Parathyroid adenoma (tissue), 2 donors: ENCODE measurements around the gene LRRC23.

Source experiments
- H2AFZ ChIP-seq: fragments of 300-600 bp; sonication (generic); one replicate; pipeline ENCODE4 v1.7.0; 2017; ENCODE audit warnings: antibody characterized with exemption, mild to moderate bottlenecking
- H3K27ac ChIP-seq: fragments of 300-600 bp; sonication (generic); one replicate; pipeline ENCODE4 v1.7.0; 2017
- H3K27me3 ChIP-seq: fragments of 300-600 bp; sonication (generic); one replicate; pipeline ENCODE4 v1.7.0; 2017; ENCODE audit warnings: low read length; ENCODE audit not compliant: control insufficient read depth, insufficient read depth
- H3K36me3 ChIP-seq: fragments of 300-600 bp; sonication (generic); one replicate; pipeline ENCODE4 v1.7.0; 2017; ENCODE audit warnings: low read length; ENCODE audit not compliant: control insufficient read depth, insufficient read depth
- H3K4me1 ChIP-seq: fragments of 300-600 bp; sonication (generic); one replicate; pipeline ENCODE4 v1.7.0; 2017; ENCODE audit warnings: control low read depth
- H3K4me2 ChIP-seq: fragments of 300-600 bp; sonication (generic); one replicate; pipeline ENCODE4 v1.7.0; 2017; ENCODE audit warnings: low read length
- H3K4me3 ChIP-seq: fragments of 300-600 bp; sonication (generic); one replicate; pipeline ENCODE4 v1.7.0; 2017; ENCODE audit warnings: low read depth, low read length
- H3K79me2 ChIP-seq: fragments of 300-600 bp; sonication (generic); one replicate; pipeline ENCODE4 v1.7.0; 2017; ENCODE audit warnings: control low read depth
- H3K9ac ChIP-seq: fragments of 300-600 bp; sonication (generic); one replicate; pipeline ENCODE4 v1.7.0; 2017; ENCODE audit warnings: mild to moderate bottlenecking
- H3K9me3 ChIP-seq: fragments of 300-600 bp; sonication (generic); one replicate; pipeline ENCODE4 v1.7.0; 2017; ENCODE audit warnings: low read length; ENCODE audit not compliant: control insufficient read depth
- CTCF ChIP-seq: fragments of 300-600 bp; sonication (generic); IDR thresholded peaks from one replicate; pipeline ENCODE4 v1.7.0; 2017; ENCODE audit warnings: antibody characterized with exemption, mild to moderate bottlenecking
- donor health status: primary hyperparathyroidism.

LRRC23 gene

DNA sequence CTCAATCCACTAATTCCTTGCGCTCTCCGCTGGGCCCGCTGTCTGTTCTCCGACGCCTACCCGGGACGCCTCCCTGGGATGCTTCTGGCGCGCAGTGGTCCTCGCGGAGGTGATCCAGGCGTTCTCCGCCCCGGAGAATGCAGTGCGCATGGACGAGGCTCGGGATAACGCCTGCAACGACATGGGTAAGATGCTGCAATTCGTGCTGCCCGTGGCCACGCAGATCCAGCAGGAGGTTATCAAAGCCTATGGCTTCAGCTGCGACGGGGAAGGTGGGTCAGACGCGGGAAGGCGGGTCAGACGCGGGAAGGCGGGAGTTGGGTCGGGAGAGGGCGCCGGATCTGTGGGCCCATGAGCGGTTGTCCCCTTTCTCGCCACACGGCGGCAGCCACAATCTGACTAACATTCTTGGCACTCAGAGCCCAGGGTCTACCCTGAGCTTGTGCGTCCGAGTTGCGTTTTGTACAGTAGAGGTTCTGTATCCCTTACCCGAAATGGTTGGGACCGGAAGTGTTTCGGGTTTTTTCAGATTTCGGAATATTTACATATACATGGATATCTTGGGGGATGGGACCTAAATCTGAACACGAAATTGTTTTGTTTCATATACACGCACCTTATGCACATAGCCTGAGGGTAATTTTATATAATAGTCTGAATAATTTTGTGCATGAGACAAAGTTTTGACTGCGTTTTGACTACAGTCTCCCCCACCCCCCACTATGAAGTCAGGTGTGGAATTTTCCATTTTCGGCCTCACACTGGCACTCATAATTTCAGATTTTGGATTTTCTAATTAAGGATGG, 40.0 kb downstream of the LRRC23 start:
- peak overlapping the region; percentile 92 for H3K27ac ChIP-seq
- peaks cover 22% of the 10 kb centered on the region for H3K4me1 ChIP-seq
- no peaks in the 10 kb centered on the region for H3K36me3 ChIP-seq

GRCh38 chr12:6945613-6946012, 41.0 kb downstream of the LRRC23 start:
- H3K27me3 ChIP-seq, result no peaks in the 10 kb centered on the region
- H3K4me1 ChIP-seq, result peaks cover 22% of the 10 kb centered on the region
- H3K36me3 ChIP-seq, result no peaks in the 10 kb centered on the region
- H3K9me3 ChIP-seq, result no peaks in the 10 kb centered on the region
- peak overlapping the region; percentile 92 for H3K27ac ChIP-seq
- no peaks in the 10 kb centered on the region for H3K79me2 ChIP-seq
- no peak overlapping the region for H3K9ac ChIP-seq
- H3K4me3 ChIP-seq, result peak overlapping the region; percentile 56
- no peak for TF ChIP-seq CTCF
- peak overlapping the region; percentile 85 for H2AFZ ChIP-seq
- H3K4me2 ChIP-seq, result peak overlapping the region; percentile 56

More for the DNA sequence above, 40.0 kb downstream of the LRRC23 start:
- Histone ChIP-seq H3K4me2 (peak overlapping the region; percentile 98), H3K27me3 (no peaks in the 10 kb centered on the region), H3K9me3 (no peaks in the 10 kb centered on the region), H2AFZ (peak overlapping the region; percentile 81), H3K79me2 (peaks cover 1% of the 10 kb centered on the region), H3K4me3 (peak overlapping the region; percentile 76), H3K9ac (peak overlapping the region; percentile 42)
- peak; percentile 94 for TF ChIP-seq CTCF

GRCh38 chr12:6946033-6946919, 41.7 kb downstream of the LRRC23 start:
- Histone ChIP-seq H3K79me2 (no peaks in the 10 kb centered on the region), H3K9me3 (no peaks in the 10 kb centered on the region), H2AFZ (peak overlapping the region; percentile 85), H3K4me2 (peak overlapping the region; percentile 56), H3K36me3 (no peaks in the 10 kb centered on the region), H3K4me3 (peak overlapping the region; percentile 56), H3K9ac (no peak overlapping the region), H3K27ac (peak overlapping the region; percentile 92), H3K4me1 (peaks cover 22% of the 10 kb centered on the region), H3K27me3 (no peaks in the 10 kb centered on the region)
- no peak for TF ChIP-seq CTCF

- Histone ChIP-seq H3K4me3 (peak overlapping the region; percentile 56), H3K36me3 (no peaks in the 10 kb centered on the region), H2AFZ (peak overlapping the region; percentile 85), H3K79me2 (no peaks in the 10 kb centered on the region), H3K27me3 (no peaks in the 10 kb centered on the region), H3K9me3 (no peaks in the 10 kb centered on the region), H3K27ac (peak overlapping the region; percentile 92), H3K9ac (no peak overlapping the region), H3K4me2 (peak overlapping the region; percentile 56), H3K4me1 (peaks cover 22% of the 10 kb centered on the region)
- no peak for TF ChIP-seq CTCF
Observed at GRCh38 chr12:6946920-6947374, 42.3 kb downstream of the LRRC23 start.
